HG03280 (cell line): Measurements from ENCODE around the gene PUDP.

ENCODE experiments used
- ATAC-seq: cut with Tn5 transposase; IDR thresholded peaks from one replicate; pipeline ENCODE4 v1.9.1; 2021; ENCODE audit warnings: mild to moderate bottlenecking, moderate library complexity; ENCODE audit not compliant: unreplicated experiment

Gene PUDP

DNA sequence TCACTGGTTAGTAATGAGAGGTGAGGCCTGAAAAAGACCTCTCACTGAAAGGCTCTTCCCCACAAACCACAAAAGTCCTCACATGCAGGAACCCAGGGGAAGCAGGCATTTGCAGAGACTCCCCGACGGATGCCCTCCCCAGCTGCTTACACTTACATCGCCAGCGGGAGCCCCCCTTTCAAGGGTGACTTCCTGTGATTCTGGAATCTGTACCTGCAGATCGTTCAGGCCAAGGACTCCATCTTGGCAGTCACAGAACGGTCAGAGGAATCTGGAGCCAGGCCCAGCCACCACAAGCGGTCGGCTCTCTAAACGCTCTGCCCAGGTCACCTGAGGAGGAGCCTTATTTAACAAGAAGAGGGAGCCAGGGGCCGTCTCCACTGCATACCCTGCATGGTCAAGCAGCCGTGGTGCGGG lies 71.7 kb downstream of the PUDP start:
- ATAC-seq = no peak

DNA sequence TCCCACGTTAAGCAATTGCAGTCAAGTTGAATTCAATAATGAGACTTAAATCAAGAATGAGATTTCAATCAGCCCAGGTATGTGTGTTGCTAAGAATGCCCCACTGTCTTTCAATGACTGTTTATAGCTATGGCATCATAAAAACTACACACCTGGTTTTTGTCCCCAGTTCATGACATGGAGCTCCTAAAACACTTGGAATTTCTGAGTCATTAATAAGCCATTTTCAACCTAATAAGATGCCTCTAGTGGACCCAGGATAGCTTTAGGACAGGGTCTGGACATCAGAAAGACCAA lies 73.1 kb downstream of the PUDP start:
- no peak for ATAC-seq

DNA sequence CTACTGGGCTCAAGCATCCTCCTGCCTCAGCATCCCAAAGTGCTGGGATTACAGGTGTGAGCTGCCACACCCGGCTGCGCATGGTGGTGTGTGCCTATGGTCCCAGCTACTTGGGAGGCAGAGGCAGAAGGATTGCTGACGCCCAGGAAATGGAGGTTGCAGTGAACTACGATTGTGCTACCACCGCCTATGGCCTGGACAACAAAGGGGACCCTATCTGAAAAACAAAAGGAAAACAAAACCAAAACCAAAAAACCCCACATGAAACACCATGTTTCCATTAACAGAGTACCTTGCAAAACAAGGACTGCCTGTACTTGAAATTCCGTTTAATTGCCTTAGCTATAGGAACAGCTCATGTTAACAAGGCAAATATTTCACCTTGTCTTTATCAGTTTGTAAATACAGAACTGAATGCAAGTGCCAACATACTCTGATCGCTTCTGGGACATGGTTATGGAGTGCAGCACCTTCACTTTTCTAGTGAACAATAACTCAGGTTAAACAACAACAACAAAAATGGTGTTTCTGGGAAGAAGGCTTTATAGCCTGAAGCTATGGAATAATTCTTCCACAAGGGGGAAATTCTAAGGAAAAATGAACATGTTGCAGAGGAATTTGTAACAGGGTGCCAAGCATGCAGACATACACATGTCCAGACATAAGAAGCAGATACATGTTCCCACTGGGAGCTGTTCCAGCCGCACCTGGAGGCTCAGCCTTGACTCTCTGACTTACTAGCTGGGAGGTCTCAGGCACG lies 73.6 kb downstream of the PUDP start:
- ATAC-seq = no peak

DNA sequence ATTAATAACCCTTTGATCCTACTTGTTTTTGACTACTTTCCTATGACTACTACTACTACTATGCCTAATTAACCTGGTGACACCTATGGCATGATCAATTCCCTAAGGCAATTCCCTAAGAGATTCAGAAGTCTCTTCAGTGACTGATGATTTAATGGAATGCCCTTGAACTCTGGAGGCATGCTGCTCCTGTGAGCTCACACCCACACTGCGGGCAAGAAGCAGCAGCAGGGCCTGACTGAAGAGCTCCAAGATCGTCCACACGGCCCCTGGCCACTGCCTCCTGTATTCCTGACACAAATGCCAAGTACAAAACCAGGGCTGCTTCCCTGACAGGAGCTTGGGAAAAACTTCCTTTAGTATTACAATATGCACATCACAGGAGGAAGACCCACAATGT lies 74.6 kb downstream of the PUDP start:
- no peak for ATAC-seq

DNA sequence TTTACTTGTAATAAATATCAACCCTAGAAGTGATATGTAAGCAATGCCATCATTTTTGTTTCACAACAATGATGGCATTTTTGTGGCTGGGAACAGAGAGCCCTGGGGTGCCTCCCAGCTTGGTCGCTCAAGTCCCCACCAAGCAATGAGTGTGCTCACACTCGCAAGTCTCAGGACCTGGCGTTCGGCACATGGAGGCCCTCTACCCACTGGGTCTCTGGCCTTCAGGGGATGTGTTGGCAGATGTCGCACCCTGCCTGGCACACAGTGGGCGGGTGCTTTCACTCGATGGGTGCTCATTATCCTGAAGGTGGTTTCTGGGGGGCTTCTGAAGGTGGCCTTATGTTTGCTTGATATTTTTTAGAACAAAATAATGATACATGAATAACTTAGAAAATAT lies 75.1 kb downstream of the PUDP start:
- no peak for ATAC-seq

DNA sequence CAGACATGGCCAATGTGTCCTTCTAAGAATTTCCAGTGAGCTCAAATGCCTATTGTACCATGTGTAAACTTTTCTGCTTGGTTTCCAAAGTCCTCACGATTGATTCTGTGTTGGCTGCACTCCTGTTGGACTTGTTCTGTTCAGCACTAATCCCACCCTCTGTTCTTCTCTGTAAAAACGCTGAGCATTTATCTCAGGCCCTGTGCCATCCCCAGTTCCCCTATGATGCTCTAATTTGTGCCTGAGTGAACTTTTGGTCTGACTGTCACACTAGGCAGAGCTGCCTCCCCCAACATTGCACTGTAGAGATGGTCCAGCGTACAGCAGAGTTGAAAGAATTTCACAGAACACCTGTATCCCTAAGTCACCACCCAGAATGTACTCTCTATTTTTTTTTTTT lies 76.6 kb downstream of the PUDP start:
- ATAC-seq = no peak

DNA sequence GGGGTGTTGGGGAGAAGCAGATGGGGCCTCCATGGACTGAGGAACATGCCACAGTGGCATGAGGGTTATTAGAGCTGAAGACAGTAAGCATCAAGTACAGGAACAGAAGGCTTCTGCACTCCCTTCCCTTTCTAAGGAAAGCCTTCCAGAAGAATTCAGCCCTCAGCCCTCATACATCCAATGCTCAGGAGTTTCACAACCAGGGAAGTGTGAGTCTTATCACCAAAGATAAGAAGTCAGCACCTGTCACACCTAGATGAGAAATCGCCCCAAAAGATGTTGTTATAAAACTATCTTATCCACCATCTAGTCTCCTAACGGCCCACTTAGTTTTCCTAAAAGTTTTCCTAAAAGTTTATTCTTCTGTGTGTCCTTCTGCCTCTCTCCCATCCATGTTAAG lies 78.4 kb downstream of the PUDP start:
- no peak for ATAC-seq

DNA sequence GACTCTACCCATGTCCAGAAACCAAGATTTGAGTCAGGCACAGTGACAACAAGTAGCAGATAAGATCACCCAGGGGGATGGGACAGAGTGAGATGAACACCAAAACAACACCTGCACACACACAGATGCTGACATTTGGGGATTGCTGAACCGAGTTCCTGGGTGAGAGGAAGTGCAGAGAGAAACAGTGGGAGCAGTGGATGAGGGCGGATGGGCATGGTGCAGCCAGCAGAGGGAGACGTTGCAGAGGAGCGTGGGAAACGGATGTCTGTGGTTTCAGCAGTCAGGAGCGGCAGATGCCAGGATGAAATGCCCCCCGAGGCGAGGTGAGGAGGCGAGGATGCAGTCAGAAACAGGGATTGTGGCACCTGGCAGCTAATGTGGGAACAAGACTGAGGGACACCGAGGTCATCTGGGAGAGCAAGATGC lies 79.0 kb downstream of the PUDP start:
- no peak for ATAC-seq

DNA sequence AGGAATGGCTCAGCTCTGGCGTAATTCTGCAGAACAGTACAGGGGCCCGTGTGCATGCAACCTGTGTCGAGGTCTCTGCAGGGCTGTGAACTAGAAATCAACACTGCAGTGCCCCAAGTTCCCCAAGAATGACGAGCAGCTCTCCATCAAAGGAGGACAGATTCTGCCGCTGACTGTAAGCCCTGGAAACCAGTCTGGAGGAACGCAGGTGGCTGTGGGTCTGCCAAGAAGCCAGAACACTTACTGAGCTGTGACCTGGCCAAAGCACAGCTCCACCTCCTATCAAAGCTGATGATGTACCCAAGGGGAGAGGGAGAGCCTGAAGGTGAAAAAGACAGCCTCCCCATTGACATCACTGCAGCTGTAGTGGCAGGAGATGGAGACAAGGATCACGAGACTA lies 80.7 kb downstream of the PUDP start:
- ATAC-seq = no peak

DNA sequence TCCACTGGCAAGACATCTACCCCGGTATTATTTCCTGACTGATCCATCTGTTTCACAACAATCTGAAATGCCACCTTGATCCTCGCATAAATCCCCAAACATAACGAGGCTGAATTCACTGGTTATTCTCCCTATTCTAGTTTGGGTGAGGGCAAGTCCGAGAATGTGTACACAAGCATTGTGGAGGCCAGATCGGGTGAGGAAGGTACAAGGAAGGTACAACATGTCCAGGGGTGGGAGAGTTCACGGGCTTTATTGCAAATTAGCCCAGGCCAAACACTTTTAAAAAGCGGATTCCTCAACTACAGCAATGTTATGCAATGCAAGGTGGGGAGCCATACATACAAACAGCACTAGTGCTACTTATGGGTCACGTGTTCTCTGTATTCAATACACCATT lies 82.5 kb downstream of the PUDP start:
- no peak for ATAC-seq

DNA sequence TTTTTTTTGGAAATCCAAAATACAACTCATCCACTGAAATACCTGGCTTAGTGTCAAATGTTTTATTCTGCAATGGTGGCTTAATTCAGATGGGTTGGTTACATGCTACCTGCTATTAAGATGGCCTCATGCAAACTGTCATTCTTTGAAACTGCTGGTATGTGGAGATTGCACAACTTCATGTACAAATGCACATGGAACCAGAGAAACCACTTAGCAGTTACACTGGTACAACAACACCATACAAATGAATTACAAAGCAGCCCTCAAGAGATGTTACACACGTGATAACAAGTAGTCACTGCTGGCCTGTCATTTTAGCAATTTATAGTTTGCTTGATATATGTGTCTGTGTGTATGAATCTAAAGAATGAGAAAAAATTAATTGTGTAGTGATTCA lies 85.0 kb downstream of the PUDP start:
- ATAC-seq = no peak

DNA sequence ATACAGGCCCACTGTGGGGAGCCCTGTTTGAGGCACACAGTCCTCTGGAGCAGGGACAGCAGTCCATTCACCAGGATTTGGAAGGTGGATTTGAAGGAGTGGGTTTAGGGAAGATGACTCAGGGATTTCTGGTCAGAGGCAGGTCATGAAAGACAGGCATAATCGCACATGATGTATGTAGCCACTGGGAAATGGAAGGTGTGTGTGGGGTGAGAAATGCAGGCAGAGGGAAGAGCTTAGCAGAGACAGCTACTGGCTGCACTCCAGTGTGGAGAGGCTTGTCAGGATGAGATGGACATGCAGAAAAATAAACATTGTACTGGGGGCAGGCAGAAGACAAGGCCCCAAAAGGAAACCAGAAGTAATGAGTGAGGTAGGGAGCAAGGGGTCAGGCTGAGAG lies 85.7 kb downstream of the PUDP start:
- no peak for ATAC-seq

DNA sequence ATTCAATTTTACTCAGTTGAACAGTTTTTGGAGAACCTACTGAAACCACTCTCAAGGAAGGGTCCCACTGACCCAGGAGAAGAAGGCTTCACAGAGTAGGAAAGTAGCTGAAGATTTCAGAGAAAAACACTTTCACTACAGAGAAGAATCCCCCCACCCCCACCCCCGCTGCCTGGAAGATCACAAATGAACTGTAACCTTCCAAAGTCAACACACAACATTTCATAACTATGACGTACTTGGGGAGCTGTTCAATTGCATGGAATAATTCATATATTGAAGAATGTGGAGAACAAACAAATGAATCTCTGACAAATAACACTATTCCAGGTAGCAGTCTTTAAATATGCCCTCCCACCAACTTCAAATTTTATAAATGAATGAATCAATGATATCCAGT lies 86.5 kb downstream of the PUDP start:
- ATAC-seq = no peak

DNA sequence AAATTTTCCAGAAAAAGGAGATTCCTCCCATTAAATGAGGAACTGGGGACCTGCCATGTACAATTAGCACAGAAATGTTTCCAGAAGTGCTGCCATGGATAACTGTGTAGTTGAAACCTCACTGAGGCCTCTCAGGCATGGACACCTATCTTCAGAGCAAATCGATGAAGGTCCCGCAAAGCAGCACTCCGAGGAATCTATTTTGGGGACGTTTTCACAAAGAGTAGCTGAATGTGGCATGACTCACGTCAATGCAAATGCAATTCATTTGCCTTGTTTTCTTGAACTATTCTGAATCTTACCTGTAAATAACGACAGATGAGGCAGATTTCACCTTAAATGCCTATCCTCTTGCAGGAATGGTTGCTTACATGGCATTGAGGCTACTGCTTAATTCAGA lies 87.5 kb downstream of the PUDP start:
- no peak for ATAC-seq

DNA sequence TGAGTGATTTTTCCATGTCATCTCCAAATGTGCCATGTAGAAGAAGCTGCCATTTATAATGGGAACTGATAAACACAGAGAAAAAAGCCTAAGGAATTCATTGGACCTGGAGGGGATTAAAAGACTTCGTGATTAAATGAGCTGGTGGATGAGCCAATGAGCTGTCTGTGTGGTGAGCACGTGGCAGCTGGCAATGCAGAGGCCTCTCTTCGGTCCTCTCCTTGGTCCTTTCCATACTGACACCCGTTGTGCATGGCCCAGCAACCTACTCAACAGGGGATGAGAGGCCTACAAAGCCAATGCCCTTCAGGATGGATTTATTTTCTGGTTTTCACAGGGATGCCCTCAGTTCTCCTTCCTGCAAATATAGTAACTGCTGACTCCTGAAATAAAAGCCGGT lies 88.1 kb downstream of the PUDP start:
- ATAC-seq = no peak

DNA sequence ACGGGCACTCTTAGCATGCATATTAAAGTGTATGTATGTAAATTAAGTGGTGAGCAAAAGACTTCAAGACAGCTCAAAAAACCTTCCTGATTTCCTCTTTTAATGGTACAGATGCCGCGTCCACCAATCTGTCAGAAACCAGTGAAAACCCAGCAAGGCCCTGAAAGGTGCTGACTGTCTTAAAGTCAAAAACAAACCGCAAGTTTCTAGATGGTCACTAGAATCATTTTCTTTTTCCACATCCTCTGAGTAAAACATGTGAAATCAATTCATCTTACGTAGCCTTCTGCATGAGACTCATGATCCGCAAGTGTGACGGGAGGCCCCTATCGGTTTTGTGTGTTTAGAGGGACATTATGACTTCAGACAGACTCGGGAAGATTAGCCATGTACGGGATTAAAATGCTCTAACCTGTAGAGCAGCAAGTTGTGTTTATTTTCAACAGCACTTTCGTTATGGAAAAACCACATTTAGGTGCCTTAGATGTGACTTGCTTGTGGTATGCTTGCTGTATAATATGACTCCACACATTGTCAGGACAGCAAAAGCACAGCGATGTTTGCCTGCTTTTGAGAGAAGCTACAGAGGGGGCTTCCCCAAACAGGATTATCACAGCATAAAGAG lies 88.6 kb downstream of the PUDP start:
- ATAC-seq = peak; percentile 94

DNA sequence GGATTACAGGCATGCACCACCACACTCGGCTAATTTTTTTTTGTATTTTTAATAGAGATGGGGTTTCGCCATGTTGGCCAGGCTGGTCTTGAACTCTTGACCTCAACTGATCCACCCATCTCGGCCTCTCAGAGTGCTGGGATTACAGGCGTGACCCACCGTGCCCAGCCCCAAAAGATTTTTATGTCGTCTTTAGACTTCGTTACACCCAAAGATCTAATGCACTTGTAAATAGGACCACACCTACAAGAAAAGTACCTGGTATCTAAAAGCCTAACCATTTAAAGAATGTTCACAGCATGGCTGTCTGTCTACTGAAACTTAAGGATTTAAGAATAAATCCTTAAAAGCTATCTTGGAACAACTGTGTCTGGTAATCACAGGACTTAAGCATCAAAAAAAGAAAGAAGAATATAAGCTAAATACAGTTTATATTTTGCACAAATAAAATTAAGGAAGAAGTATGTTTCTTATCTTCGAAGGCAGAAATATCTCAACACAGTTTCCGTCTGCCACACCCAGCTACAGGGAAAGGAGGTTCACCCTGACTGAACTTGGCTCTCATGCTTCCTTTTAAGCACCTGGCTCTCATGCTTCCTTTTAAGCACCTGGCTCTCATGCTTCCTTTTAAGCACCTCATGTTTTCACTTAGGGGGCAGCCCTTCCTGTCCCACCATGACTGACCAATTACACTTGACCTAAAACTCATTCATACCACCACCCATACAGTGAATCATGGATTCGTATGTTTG lies 92.4 kb downstream of the PUDP start:
- ATAC-seq = no peak

DNA sequence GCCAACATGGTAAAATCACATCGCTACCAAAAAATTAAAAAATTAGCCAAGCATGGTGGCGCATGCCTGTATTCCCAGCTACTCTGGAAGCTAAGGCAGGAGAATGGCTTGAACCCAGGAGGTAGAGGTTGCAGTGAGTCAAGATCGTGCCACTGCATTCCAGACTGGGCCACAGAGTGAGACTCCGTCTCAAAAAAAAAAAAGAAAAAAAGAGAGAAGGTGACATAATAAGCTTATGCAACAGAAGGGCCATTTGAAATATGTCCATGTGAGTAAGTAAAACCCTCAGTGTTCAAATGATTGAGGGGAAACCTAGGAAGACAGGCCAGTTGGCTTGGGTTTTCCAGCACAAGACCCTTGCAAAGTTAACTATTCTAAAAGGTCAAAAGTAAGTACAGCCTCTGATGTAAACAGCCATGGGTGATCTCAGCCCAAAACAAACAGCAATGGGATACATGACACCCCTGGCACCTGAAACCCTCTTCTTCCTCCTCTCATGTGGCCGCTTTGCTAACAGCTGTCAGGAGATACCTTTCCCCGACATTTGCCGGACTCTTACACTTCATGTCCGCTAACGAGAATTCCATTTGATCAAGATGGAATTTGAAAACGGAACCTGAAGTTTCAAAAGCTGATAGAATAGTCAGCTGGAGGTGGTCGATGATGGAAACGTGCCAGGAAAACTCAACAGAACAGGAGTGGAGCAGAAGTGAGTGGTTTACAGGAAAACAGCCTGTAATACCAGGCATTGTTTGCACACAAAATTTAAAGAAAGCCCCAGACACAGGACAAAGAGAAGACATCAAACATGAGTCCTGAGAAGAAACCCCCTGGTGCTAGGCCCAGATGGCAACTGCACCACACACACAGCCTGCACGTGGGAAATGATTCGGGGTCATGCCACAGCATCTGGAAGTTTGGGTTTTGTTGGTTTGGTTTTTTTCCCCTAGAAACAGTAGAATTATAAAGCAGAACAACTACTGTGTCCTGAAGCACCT lies 93.4 kb downstream of the PUDP start:
- ATAC-seq = no peak

DNA sequence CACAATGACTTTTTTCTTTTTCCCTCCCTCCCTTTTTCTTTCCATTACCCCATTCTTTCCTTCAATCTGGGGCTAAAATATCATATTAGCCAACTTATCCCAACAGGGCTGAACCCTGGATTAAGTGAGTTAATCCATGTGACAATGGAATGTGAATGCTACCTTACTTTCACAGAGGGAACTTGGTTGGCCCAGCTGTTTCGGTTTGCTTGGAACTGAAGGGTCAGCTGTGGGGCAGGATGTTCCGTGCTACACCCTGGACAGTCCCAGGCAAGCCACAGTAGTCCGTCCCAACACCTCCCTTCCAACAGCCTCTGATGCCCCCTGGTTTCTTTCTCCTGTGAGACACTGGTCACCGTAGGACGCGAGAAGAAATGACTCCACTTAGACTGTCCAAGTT lies 95.4 kb downstream of the PUDP start:
- ATAC-seq = no peak

DNA sequence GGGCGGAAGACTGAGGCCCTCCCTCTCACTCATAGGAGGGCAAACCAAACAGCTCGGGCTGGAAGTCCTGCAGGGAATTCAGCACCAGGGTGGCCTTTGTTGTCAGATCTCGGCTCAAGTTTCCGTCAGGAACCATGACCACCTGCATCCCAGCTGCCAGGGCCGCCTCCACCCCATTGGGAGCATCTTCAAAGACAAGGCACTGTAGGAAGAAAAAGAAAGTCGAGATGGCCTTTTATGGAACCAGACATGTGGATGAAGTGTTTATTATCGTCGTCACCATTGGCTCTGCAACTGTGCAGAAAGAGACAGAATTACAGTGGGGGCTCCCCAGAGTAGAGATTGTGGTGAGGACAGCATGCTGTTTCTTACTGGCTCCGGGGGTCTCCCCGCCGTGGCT lies 97.7 kb downstream of the PUDP start:
- ATAC-seq = no peak

DNA sequence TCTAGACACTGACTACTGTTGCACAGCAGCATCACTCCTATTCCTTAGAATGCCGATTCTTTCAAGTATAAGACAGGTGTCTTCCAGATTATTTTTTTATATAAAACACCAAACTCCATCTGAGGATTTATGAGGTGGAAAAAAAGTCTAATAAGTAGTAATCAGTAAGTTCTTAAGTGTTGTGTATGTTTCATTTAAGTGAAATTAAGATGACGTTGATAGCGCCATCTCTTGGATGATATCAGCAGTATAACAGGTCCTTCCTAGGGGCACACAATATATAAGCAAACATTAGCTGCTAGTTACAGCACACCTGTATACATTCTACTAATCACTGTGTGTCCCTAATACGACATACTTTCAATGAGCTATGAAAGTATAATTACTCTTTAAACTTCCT lies 100.0 kb downstream of the PUDP start:
- no peak for ATAC-seq
